Fibroblast of lung (primary cell): ENCODE data around the gene FOS.

Experiments used
- CTCF ChIP-seq, 2 donors: IDR thresholded peaks in 1 of 2; conservative IDR thresholded peaks in 1 of 2; 1 replicate in 1 of 2; 2 replicates in 1 of 2; pipeline ENCODE4 v1.5.1; 2011 to 2012; ENCODE audit warnings: low read length in 2 of 2, control low read depth in 1 of 2, inconsistent platforms in 1 of 2, low read depth in 1 of 2, mild to moderate bottlenecking in 1 of 2
- EZH2 ChIP-seq: IDR thresholded peaks from 2 replicates; pipeline ENCODE4 v1.5.1; 2012; ENCODE audit warnings: low read length, control low read depth, mild to moderate bottlenecking; ENCODE audit errors: missing control alignments

GRCh38 chr14:75249958-75250336 is 28.7 kb upstream of the FOS start:
- TF ChIP-seq CTCF (conservative IDR thresholded peaks at IDR 0.05 in 1 of 2, IDR thresholded peaks at IDR 0.05 in 1 of 2; ENCODE audit: low read depth in 1 of 2, low read length in 2 of 2): no peak
- no peak for TF ChIP-seq EZH2
